ENCODE measurements around the gene ZBTB14.
A peak's percentile ranks its signal among the peaks of the same experiment; 100 is the strongest.

Gene ZBTB14, protein sequence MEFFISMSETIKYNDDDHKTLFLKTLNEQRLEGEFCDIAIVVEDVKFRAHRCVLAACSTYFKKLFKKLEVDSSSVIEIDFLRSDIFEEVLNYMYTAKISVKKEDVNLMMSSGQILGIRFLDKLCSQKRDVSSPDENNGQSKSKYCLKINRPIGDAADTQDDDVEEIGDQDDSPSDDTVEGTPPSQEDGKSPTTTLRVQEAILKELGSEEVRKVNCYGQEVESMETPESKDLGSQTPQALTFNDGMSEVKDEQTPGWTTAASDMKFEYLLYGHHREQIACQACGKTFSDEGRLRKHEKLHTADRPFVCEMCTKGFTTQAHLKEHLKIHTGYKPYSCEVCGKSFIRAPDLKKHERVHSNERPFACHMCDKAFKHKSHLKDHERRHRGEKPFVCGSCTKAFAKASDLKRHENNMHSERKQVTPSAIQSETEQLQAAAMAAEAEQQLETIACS

DNA sequence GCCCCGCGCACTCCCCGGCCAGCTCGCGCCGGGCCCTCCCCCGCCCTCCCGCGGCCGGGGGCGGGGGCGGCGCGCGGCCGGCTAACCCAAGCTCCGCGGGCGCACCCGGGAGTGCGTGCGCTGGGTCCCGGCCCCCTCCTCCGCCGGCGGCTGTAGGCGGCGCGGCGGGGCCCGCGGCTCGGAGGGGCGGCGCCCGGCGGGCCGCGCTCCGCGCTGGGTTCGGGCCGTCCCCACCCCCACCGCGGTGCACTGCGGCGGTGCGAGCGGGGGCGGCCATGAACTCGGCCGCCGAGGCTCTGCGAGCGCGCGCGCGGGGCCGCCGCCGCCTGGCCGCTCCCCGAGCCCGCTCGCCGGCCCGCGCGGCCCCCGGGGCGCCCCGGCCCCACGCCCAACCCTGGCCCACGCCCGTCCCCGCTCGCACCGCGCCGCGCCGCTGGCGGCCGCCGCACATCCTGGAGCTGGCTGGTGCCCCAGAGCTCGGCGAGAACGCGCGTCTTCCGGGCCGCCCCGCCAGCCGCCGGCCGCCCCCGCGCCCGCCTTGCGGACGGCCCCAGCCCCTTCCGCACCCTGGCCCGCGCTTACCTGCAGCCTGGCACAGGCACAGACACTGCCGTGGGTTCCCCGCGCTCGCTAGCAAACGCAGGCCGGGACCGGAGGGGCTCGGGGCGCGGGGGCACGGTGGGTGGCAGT lies at the start of gene ZBTB14:
Gene ZBTB14, minus strand, starts transcription at position 496 of the 690 bp plus-strand sequence. CDS start 2,480 bp downstream, outside the sequence.
- peak; percentile 82 for DNase-seq

DNA sequence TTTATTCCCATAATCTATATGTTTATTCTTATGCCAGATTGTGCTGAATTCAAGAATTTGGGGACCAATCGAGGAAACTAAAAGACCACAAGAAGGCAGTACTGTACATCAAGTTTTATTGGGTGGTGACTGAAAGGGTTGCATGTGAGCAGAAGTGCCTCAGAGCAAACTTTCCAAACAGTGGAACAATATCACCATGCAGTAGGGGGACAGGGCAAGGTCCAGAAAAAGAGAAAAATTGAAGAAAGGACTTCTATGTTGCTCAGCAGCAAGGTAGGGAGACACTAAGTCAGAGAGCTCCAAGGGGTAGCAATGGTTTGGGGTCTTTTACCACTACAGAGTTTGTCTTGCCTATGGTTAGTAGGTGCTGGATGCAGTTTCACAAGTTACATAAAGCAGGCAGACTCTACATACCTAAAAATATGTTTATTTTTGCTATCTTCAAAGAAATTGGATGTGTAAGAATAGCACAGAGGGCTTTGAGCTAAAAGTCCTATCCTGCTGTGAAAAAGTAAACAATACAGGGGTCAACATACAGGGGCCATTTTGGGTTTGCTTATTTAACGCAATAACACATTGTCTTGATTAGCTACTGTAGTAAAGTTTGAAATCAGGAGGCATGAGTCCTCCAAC lies 43.8 kb upstream of the ZBTB14 start:
- no peak for DNase-seq

DNA sequence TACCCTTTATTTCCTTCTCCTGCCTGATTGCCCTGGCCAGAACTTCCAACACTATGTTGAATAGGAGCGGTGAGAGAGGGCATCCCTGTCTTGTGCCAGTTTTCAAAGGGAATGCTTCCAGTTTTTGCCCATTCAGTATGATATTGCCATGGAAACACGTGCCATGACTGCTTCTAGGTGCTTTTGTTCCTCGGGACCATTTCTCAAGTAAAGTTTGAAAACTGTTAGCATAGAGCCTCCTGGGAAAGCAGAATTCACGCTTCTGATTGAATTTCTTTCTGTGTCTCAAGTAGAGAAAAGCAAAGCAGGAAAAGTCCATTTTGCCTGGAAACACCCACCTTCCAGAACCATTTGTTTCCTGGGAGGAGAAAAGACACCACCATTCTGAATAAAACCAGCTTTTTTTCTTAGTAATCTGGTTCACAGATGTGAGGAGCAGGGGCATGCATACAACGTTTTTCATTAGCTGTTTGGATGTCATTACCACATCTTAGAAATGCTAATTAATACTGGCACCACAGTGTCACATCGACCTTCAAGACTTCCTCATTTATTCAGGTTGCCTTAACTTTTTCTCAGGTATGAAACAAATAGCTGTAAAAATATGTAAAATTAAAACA lies 39.0 kb upstream of the ZBTB14 start:
- DNase-seq: no peak

DNA sequence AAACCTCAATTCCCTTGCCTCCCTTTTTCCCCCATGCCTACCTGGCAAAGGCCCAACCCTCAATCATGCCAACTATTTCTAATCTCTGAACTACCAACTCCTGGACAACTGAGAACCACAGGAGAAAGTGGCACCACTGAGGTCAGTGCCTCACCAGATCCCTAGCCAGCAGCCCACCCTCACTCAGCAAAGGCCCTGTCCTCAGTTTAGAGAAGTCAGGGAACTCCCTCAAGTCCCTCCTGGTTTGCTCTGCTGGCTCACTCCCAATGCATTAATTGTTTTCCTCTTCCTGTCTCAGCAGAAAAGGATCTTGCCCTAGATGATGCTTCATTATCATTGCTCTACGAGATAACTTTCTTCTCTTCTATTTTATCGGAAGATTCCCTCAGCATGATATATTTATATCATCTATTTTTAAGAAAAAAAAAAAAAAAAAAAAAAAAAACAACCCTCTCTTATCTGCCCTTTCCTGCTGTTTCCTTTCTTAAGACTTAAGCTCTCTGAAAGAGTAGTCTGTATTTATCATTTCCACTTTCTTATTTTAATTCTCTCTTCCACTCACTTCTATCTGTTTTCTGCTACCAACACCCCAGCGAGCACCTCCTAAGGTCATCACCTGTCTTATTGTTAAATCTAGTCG lies 22.7 kb upstream of the ZBTB14 start:
- DNase-seq: no peak

DNA sequence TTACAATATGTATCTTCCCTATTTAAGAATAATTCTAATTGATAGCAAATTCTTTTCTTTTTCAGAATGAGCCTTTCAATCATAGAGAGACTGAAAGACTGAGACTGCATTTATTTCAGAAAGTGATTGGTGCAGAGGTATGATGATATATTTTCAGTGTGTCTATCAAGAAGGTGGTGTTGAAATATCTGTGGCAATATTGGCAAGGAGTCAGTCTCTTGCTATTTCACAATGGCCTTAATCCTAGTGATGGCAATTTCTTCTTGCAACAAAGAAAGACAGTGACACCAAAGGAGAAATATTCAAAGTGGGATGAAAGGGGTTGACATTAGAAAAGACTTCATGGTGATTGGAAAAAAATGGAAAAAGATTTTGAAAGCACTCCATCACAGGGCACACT lies 21.7 kb upstream of the ZBTB14 start:
- no peak for DNase-seq

DNA sequence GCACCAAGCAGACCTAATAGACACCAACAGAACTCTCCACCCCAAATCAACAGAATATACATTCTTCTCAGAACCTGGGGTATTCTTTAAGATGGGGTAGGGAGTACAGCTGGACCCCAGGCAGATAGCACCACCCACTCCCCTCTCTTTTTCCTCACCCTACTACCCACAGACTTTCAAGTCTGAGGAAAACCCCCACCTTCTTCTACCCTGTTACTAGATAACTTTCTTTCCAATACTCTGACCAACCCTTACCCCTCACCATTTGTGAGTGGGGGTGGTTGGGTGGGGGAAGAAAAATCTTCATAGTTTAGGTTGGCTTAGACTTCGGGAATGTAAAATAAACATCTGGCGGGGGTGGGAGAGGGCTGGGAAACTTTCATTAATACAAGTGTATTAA lies 20.3 kb upstream of the ZBTB14 start:
- DNase-seq: no peak

DNA sequence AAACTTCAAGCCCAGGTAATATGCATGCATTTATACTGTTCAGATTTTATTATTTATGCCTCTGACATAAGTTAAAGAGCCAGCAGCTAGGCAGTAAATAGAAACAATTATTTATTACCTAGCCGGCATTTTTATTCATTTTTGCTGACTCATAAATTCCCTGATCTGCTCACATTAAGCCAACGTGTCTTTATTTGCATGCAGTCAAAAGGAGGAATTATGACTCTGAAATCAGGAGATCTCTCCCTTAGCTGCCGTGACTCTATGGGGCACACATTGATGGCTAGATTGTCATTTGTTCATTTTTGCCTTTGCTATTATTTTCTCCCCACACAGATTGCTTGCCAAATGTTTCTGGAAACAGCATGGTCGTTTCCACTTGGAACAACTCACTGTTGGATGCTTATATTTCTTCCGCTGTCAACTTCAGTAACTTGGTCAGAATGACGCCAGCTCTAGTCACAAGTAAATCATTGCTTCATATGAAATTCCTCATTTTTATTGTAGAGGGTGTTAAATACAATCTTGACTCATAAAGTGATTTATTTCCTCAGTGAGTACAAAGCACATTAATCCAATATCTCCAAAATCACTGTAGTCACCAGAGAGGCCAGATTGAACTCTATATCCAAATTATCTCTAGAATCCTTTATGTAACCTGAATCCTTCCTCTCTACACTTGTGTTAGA lies 15.9 kb upstream of the ZBTB14 start:
- no peak for DNase-seq

DNA sequence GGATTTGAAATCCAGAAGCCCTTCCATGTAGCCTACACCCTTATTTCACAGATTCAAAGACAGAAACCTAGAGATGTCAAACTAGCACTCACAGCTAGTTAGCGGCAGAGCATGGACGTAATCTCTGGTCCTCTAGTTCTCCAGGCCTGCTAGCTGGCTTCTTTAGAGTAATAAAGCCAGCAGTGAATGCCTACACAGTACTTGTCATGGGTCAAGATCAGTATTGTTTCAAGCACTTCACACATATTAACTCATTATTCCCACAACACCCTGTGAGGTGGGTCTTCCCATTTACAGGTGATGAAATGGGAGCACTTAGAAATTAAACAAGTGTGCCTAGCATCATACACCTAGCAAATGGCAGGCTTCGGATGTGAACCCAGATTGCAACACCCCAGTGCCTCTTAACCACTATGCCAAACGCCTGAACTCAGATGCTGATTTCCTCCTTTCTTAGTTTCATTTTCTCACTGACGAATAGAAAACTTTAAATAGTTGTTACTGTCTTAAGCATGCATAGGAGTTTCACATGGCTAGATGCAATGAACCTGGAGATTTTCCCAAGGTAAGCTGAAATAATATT lies 14.5 kb upstream of the ZBTB14 start:
- DNase-seq: no peak

DNA sequence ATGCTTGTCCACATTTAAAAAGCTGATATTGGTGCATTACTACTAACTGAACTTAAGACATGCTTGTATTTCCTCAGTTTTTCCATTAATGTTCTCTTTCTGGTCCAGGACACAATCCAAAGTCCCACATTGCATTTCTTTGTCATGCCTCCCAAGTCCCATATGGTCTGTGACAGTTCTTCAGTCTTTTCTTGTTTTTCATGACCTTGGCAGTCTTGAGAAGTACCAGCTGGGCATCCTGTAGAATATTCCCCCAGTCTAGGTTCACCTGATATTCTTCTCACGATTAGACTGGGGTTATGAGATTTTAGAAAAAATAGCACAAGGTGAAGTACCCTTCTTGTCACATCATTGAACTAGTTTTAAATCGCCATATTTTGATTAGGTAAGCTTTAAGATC lies 10.3 kb upstream of the ZBTB14 start:
- no peak for DNase-seq

DNA sequence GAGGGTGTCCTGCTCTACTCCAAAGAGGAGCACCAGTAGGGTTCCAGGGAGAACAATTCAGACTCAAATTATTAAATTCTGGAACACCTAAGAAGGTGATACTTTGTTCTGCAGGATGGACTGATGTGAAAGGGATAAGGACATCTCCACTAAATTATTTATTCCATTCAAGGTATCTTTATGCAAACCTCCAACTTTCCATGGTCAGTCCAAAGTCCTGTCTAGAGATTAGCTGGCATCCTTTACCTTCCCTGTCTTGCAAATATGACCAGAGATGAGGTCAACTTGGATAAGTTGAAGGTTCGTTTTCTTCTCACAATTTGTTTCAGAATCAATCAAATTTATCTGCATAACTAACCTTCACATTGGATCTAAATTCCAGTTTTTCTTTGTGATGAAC lies 8.7 kb upstream of the ZBTB14 start:
- DNase-seq: no peak

DNA sequence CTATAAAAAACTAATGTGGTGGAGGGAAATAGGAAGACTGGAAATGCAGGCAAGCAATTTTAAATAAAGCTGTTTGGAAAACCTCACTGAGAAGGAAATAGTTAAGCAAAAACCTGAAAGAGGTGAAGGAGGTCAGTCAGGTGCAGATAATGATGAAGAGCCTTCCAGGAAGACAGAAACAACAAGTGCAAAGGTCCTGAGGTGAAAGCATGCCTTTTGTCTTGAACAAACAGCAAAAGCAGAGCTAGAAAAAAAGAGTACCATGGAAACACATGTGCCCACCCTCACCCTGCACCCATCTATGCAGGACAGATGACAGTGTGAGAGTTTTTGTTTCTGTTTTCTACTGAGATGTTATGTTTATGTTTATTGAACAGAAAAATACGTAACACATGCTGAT lies 8.1 kb upstream of the ZBTB14 start:
- no peak for DNase-seq

DNA sequence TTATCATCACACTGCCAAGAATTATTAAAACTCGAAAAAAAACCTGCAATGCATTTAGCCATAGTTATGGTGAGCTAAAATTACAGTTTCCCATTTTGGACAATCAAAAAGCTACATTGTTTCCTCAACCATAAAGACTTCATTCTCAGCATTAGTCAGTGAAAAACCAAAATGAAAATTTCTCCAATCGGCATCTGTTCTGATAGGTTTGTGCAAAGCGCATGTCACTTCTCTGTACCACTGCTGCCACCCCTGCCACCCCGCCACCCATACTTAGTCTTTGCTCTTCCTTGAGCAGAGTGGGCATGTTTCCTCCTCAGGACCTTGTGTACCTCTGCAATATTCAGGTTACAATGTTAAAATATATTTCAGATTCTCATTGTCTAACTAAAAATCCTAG lies 7.1 kb upstream of the ZBTB14 start:
- no peak for DNase-seq

DNA sequence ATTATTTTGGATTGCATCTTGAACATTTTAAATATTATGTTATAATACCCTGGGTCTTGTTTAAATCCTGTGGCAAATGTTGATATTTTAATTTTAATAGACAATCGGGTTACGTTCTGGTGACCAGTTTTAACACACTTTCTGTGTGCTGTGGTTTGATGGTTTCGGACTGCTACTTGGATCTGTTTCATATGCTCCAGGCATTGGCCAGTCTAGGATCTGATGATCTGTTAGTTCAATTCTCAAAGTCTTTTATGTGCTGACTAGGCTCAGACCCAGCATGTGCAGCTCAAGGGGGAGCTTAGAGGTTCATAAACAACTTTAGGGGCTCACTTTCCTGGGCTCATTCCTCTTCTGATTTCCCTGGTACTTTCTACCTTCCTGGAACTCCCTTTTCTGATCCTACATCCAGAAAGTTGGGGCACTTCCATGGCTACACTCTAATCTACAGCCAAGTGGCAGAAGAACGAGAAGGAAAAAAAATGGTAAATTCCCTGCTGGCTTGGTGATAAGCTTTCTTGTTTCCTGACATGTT lies 5.0 kb upstream of the ZBTB14 start:
- DNase-seq: no peak

DNA sequence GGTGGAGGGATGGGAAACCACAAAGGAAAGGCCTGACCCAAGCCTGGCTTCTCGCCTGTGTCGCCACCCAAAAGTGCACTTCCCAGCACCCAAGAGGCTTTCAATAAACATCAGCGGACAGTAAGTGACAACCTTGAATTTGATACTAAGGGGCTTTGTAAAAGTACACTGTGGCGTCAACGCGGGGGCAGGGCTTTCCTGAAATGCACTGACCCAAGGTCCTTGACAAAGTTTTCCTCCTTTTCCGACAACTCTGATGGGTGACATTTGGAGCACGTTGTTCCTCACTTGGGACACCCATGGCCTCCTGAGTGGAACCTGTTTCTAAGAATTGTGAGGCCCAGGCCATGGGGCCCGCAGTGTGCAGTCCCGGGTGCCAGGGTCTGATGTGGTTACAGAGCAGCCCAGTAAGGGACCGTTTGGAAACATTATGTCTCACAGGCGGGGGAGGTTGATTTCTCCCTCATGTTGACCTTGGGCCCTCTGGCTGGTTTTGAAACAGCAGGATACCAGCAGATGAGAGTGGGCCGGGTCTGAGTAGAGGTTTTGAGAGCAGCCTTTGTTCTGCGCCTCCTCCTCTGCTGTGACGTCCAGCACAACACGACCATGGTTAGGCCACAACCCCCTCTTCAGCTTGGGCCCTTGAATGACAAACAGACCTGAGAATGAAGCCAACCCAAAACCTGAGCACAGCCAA lies 2.8 kb upstream of the ZBTB14 start:
- no peak for DNase-seq

DNA sequence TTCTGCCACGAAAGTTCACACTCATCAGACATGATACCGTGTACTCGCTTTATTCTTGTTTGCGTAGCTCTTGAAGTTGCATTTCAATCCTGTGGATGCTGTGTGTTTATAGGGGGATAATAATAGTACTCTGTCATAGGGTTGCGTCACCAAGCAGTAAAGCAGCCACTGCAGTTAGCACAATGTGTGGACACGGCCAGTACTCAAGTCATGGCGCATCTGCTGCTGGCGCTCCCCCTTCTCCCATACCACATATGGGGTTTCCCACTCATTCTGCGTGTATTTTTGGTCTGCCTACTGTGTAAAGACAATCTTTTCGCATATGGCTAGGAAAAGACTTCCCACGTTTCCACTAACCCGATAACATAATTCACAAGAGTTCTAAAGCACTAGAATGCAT lies 2.1 kb upstream of the ZBTB14 start:
- no peak for DNase-seq

DNA sequence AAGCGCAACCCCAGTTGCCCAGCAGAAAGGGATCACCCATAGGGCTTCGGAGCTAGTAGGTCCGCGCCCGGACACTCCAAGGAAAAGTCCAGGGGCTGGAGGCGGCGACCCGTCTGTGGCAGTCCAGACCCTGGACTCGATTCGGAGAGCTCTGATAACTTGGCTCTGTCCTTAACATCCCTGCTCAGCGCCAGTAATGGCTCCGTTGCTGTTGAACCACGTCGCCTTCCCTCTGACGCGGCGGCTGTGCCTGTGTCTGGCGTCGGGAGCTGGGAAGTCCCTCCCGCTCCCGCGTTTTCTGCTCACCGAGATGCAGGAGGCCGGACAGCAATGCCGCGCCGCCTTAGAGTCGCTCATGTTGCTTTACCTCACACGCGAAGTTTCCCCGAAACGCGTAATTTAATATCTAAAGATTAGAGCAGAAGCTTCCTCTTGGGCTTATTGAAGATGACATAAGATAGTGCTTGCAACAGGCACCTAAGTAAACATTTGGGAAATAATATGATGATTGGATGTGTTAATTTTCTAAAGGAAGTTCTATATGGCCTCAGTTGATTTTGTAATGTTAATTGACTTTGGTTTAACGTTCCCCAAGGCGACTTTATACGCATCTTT lies 1.3 kb upstream of the ZBTB14 start:
- peak; percentile 65 for DNase-seq

DNA sequence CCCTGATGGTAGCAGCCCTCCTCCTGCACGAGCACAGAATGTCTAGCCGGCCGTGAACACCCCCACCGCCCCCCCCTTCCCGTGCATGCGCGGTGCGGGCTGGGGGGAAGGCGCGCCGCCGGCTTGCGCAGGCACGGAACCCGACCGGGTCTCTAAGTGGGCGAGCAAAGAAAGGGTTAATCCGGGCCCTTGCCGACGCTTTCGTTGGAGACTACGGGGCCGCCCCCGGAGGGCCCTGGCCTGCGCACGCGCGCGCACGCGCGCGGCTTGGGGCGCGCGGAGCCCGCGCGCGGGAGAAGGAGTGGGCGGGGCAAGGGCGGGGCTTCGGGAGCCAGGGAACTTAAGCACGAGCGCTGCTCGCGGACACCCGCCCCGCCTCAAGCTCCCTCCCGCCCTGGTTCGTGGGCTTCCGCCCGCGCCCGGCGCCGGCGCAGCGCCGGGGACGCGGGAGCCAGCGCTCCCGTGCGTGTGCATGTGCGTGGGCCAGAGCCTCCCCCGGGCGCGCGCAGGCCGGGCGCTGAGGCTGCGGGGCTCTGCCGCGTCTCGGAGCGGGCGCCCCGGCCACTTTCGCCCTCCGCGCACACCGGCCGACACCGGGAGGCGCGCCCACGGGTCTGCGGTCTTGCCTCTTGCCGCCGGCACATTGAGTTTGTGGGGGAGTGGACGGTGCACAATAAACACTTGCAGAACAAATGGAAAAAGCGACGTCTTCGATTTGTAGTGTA lies 617 bp upstream of the ZBTB14 start:
- DNase-seq: peak; percentile 94

DNA sequence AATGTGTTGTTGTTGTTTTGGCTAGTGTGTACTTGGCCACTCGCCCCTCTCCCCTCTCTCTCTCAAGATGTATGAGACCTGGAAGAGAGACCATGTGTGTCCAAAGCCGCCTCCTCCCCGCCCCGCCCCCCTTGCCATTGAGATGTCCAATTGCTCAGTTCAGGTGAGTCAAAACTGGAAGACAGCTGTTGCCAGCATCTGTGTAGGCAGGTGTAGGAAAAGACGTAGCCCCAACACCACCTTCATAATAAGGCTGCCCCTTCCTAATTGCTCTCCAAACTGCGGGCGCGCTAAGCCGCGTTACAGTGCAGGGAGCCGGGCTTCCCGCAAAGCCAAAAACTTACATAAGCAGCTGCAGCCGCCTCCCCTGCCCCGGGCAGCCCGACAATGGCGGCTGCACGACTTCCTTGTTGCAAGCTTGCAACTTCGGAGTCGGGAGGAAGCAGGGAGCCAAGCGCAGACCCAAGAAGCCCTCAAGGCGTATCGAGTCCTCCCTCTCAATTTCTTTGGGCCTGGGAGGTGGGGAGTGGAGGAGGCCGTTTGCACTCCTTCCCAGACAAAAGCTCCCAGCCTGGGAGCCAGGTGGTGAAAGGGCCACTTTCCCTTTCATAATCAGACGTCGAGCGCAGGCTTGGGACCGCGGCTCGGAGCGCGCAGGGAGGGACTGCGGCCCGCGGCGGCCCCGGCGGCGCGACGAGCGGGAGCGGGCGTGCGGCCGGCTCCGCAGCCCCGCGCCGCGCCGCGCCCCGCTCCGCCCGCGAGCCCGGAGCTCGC lies 882 bp downstream of the ZBTB14 start:
- DNase-seq: no peak

DNA sequence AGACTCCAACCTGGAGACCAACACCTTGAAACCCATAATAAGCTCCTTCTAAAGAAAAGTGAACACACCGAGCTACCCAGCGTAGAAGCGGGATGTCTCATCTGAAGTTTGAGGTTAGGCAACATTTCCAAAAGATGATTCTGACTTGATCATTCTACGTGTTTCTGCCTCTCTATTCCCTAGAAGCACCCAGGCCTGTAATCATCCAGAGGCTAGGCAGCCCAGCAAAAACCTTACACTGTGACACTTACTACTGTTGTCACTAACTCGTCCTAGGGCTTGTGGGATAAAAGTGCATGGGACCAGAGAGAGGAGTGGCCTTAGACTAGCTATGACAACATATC lies 1.4 kb downstream of the ZBTB14 start:
- no peak for DNase-seq
